GM19238 (cell line): ENCODE results near the gene DSCAML1.

ENCODE experiments used
- DNase-seq: peaks from one replicate; pipeline ENCODE4 v3.0.0; 2011; ENCODE audit warnings: low spot score; ENCODE audit not compliant: insufficient read length

DSCAML1 gene

GRCh38 chr11:117761993-117762392 lies 35.0 kb downstream of the DSCAML1 start:
- DNase-seq = no peak

GRCh38 chr11:117759305-117759704 lies 37.7 kb downstream of the DSCAML1 start:
- DNase-seq = no peak

- no peak for DNase-seq
These were observed 43.0 kb downstream of the DSCAML1 start for GRCh38 chr11:117754030-117754429.

- no peak for DNase-seq
These were observed 44.2 kb downstream of the DSCAML1 start for GRCh38 chr11:117752721-117753237.

- no peak for DNase-seq
These were observed 44.9 kb downstream of the DSCAML1 start for GRCh38 chr11:117752071-117752470.

- no peak for DNase-seq
These were observed 45.9 kb downstream of the DSCAML1 start for GRCh38 chr11:117750916-117751662.

- DNase-seq = no peak
These were observed 46.7 kb downstream of the DSCAML1 start for GRCh38 chr11:117750357-117750756.

GRCh38 chr11:117749541-117749910 lies 47.5 kb downstream of the DSCAML1 start:
- DNase-seq = no peak

- DNase-seq = no peak
These were observed 48.1 kb downstream of the DSCAML1 start for GRCh38 chr11:117748771-117749540.

GRCh38 chr11:117747892-117748291 lies 49.1 kb downstream of the DSCAML1 start:
- DNase-seq = no peak

- DNase-seq = no peak
These were observed 51.7 kb downstream of the DSCAML1 start for GRCh38 chr11:117745346-117745745.

- no peak for DNase-seq
These were observed 52.4 kb downstream of the DSCAML1 start for GRCh38 chr11:117744471-117745150.

GRCh38 chr11:117743121-117743815 lies 53.7 kb downstream of the DSCAML1 start:
- no peak for DNase-seq

GRCh38 chr11:117738246-117738957 lies 58.6 kb downstream of the DSCAML1 start:
- no peak for DNase-seq

GRCh38 chr11:117735350-117735977 lies 61.6 kb downstream of the DSCAML1 start:
- DNase-seq = no peak

GRCh38 chr11:117734601-117735024 lies 62.4 kb downstream of the DSCAML1 start:
- DNase-seq = no peak

GRCh38 chr11:117733316-117733715 lies 63.7 kb downstream of the DSCAML1 start:
- no peak for DNase-seq

GRCh38 chr11:117731722-117732290 lies 65.2 kb downstream of the DSCAML1 start:
- DNase-seq = no peak

GRCh38 chr11:117730208-117730800 lies 66.7 kb downstream of the DSCAML1 start:
- no peak for DNase-seq
